Head of caudate nucleus (tissue), 42 donors: ENCODE measurements around the gene KCNT2.
"Not testable (repeated sequence)": the region's sequence is repeated elsewhere in the genome, so short reads cannot be mapped to it uniquely, and the experiment has no call there.

ENCODE experiments used
- DNase-seq, 42 donors: peaks; one replicate each; pipeline versions ENCODE4 v3.0.0 to v3.0.0-alpha.2; 2020 to 2021; ENCODE audit warnings: mixed read lengths in 7 of 42
- intact Hi-C: fragments of 100-400 bp; cut with DNase I; formaldehyde crosslinking; loops from one replicate; pipeline ENCODE4 v1.15.0; 2022

The KCNT2 gene

DNA sequence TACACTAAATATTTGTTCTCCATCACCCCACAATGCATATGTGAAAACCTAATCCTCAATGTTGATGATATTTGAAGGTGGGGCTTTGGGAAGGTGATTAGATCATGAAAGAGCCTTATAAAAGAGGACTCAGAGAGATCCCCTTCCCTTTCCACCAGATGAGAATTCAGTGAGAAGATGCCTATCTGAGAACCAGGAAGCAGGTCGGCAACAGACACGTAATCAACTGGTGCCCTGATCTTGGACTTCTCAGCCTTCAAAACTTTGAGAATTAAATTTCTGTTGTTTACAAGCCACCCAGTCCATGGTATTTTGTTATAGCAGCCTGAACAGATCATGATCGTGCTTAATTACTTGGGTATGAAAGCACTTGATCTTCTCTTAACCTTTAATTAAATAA lies 329.4 kb downstream of the KCNT2 start:
- intact Hi-C loops: no loop called here
- DNase-seq: no peak

GRCh38 chr1:196277860-196278259 lies 330.4 kb downstream of the KCNT2 start:
- DNase-seq: no peak
- intact Hi-C loops: no loop called here

- intact Hi-C loops: no loop called here
- no peak for DNase-seq
These were observed 336.9 kb downstream of the KCNT2 start for GRCh38 chr1:196271212-196271947.

DNA sequence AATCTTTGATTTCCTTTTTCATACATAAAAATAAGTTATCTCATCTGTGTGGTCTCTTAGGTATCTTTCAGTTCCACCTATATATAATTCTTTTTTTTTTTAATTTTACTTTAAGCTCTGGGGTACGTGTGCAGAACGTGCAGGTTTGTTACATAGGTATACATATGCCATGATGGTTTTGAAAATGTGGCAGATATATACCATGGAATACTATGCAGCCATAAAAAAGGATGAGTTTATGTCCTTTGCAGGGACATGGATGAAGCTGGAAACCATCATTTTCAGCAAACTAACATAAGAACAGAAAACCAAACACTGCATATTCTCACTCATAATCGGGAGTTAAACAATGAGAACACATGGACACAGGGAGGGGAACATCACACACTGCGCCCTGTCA lies 345.2 kb downstream of the KCNT2 start:
- DNase-seq, intact Hi-C loops: not testable (repeated sequence)

DNA sequence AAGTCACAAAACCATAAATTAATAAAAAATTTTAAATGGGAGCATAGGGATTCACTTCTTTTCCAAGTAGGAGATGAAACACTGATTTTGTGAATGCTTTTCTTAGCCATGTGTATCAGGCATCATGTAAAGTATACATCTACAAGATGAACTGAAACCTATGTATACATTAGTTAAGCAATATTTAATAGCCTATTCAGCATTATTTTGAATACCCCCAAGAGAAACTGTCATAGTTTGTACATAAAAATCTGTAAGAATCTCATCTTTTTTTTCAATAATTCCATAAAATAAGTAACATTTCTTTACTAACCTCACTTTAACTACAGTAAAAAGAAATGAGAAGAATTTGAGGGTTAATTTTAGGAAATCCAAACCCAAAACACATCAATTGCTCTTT lies 348.0 kb downstream of the KCNT2 start:
- intact Hi-C loops: no loop called here
- no peak for DNase-seq

DNA sequence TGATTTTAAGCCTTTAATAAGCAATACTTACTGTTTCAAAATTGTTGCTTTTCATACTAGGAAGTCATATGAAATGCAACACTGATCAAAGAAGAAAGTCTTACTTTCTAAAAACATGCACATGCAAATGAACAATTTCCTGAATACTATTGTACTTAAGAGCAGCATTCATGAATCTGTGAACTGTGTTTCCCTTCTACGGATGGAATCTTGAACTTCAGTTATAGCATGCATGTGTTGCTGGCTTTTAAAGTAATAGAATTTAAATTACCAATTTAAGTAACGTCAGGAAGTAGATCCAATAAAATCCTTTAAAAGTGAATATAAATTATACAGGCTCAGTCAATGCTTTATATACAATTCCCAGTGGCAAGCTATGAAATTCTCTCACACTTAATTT lies 348.9 kb downstream of the KCNT2 start:
- intact Hi-C loops: no loop called here
- no peak for DNase-seq

GRCh38 chr1:196255762-196256161 lies 352.5 kb downstream of the KCNT2 start:
- intact Hi-C loops: no loop called here
- DNase-seq: no peak

DNA sequence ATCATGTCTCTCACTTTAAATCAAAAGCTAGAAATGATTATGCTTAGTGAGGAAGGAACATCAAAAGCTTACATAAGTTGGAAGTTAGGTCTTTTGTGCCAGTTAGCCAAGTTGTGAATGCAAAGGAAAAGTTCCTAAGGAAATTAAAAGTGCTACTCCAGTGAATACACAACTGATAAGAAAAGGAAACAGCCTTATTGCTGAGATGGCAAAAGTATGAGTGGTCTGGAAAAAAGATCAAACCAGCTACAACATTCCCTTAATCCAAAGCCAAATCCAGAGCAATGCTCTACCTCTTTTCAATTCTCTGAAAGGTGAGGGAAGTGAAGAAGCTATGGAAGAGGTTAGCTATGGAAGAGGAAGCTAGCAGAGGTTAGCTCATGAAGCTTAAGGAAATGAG lies 378.7 kb downstream of the KCNT2 start:
- DNase-seq: no peak
- intact Hi-C loops: no loop called here

- intact Hi-C loops: no loop called here
- DNase-seq: no peak
These were observed 393.4 kb downstream of the KCNT2 start for GRCh38 chr1:196214866-196215265.

GRCh38 chr1:196209983-196210382 lies 398.3 kb downstream of the KCNT2 start:
- no peak for DNase-seq
- intact Hi-C loops: no loop called here

- intact Hi-C loops: no loop called here
- DNase-seq: no peak
These were observed 399.0 kb downstream of the KCNT2 start for GRCh38 chr1:196209265-196209664.

DNA sequence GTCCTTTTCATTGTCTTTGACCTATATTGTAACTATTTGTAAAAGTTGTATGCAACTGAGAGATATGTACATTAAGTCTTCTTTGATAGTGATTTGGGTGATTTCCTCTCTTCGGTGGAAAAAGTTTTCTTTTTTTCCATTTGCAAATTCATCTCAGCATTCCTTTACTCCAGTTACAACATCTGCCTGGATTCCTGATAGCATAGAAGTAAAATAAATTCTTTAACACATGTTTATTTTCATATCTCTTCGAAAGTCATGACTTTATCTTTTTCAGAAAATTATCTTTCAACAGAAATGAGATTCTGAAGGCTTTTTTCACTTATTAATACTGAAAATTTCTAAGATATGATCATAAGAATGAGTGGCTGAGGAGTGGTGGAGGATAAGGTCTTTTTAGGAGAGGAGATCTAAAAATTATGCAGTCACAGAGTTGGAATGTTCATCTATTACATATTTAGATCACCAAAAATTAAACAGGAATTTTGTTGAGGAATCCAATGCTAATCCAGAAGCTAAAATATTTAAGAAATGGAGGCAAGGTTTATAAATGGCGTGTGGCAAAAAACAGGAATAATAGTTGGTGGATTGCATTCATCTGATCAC lies 400.5 kb downstream of the KCNT2 start:
- DNase-seq: no peak
- intact Hi-C loops: no loop called here

GRCh38 chr1:196205882-196206281 lies 402.4 kb downstream of the KCNT2 start:
- intact Hi-C loops: no loop called here
- no peak for DNase-seq

DNA sequence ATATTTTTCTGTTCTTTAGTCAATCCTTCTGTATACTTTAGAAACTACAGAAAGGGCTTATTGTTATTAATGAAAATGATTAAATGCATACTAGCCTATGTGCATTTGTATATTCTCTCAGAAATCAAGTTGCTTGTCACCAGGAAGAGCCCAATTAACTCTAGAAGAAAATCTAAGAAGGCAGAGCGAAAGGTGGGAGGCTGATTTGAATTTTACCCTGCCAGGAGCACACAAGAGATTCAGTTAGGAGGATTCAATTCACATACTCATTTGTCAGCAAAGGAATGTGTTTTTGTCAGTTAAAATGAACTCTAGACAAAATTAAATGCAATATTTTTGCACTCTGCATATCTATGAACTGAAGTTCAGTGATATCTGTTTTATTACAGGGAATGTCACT lies 411.8 kb downstream of the KCNT2 start:
- peak in 14 of 42 donors; percentile 4 to 59 (median 24) for DNase-seq
- intact Hi-C loops: no loop called here

- intact Hi-C loops: no loop called here
- no peak for DNase-seq
These were observed 414.2 kb downstream of the KCNT2 start for GRCh38 chr1:196193896-196194559.

GRCh38 chr1:196183941-196184340 lies 424.3 kb downstream of the KCNT2 start:
- no peak for DNase-seq
- intact Hi-C loops: no loop called here

GRCh38 chr1:196181594-196181878 lies 426.7 kb downstream of the KCNT2 start:
- intact Hi-C loops: no loop called here
- no peak for DNase-seq

GRCh38 chr1:196180847-196181593 lies 427.2 kb downstream of the KCNT2 start:
- DNase-seq: no peak
- intact Hi-C loops: no loop called here

GRCh38 chr1:196178083-196178635 lies 430.1 kb downstream of the KCNT2 start:
- intact Hi-C loops: no loop called here
- DNase-seq: no peak
